Measurements from ENCODE around the gene DENND1B.

DENND1B gene

DNA sequence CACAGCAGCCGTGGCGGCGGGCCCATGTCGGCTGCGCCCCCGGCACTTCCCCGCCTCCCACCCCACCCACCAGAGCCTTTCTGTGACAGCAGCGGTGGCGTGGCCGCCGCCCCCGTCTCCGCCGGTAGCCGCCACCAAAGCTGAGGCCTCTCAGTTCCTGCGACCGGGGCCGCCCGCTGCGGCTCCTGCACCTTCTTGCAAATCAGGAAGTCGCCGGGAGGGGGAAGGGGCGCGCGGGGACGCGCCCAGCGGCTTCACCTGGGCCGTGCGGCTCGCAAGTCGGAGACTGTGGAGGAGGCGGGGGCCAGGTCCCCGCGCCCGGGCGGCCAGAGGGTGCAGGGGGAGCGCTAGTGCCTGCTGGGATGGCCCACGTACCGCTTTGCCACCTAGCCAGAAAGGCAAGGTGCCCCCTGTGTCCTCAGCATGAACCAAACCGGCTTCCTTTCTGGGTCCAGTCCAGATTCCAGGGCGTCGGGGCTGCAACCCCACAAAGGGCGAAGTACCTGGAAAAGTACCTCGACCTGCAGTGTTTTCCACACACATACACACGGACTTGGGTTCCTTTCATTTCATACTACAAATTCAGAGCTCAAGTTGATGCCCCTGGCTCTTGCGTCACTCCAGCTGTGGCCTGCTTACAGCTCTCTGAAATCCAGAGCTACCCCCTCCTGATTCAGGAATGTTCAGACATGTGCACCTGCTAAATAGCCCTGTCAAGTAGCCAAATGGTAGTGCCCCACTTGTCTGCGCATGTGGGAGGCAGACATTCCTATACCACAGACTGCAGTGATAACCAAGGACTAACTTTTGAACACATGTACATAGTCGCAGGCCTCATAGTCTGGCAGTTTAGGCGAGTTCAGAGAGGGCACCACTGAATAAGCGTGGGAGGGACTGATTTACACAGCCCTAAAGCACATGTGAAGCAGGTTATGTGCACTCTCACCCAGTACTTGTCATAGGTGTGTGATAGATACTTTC, at the start of gene DENND1B (continued):
- TF ChIP-seq BCL11B (tag by site-specific recombination; IDR thresholded peaks at IDR 0.05; ENCODE audit: low read depth) (0 out of 2 replicates have a peak, but pooled peaks have one; percentile 7), ZNF660 (tag by site-specific recombination; IDR thresholded peaks at IDR 0.05) (peak; percentile 86), ZNF777 (tag by site-specific recombination; IDR thresholded peaks at IDR 0.05; ENCODE audit: borderline replicate concordance) (no peak), KLF9 (tag by site-specific recombination; IDR thresholded peaks at IDR 0.05; ENCODE audit: low read depth) (peak; percentile 69; the same call in 1 of the 2 replicates), ZNF664 (tag by site-specific recombination; IDR thresholded peaks at IDR 0.05) (no peak), ZEB2 (tag by site-specific recombination; IDR thresholded peaks at IDR 0.05) (0 out of 2 replicates have a peak, but pooled peaks have one; percentile 59), ZBTB21 (tag by site-specific recombination; IDR thresholded peaks at IDR 0.05) (0 out of 2 replicates have a peak, but pooled peaks have one; percentile 22), ZNF792 (tag by site-specific recombination; IDR thresholded peaks at IDR 0.05) (no peak), ZNF416 (tag by site-specific recombination; IDR thresholded peaks at IDR 0.05) (no peak), GLIS1 (tag by site-specific recombination; IDR thresholded peaks at IDR 0.05) (peak; percentile 80), ZNF843 (tag by site-specific recombination; IDR thresholded peaks at IDR 0.05) (no peak), GLIS2 (tag by site-specific recombination; IDR thresholded peaks at IDR 0.05) (peak; percentile 64; the same call in 1 of the 2 replicates), ZNF600 (tag by site-specific recombination; IDR thresholded peaks at IDR 0.05) (0 out of 2 replicates have a peak, but pooled peaks have one; percentile 31), ZFHX2 (tag by site-specific recombination; conservative IDR thresholded peaks at IDR 0.05) (peak; percentile 95), ZNF350 (tag by site-specific recombination; IDR thresholded peaks at IDR 0.05) (no peak), ZNF610 (tag by site-specific recombination; IDR thresholded peaks at IDR 0.05; ENCODE audit: borderline replicate concordance) (no peak), ZBTB20 (tag by site-specific recombination; IDR thresholded peaks at IDR 0.05) (peak; percentile 99), ZNF2 (tag by site-specific recombination; IDR thresholded peaks at IDR 0.05) (peak; percentile 47; the same call in 1 of the 2 replicates), KLF16 (tag by site-specific recombination; IDR thresholded peaks at IDR 0.05) (peak; percentile 92), HOXA7 (CRISPR knock-in tag; IDR thresholded peaks at IDR 0.05; ENCODE audit: borderline replicate concordance) (no peak), ZNF140 (tag by site-specific recombination; IDR thresholded peaks at IDR 0.05) (no peak), ZNF76 (tag by site-specific recombination; IDR thresholded peaks at IDR 0.05; ENCODE audit: borderline replicate concordance, low read depth) (peak; percentile 59; the same call in 1 of the 2 replicates), FEZF1 (tag by site-specific recombination; IDR thresholded peaks at IDR 0.05) (no peak), OSR2 (tag by site-specific recombination; IDR thresholded peaks at IDR 0.05) (peak; percentile 90), ZNF10 (tag by site-specific recombination; IDR thresholded peaks at IDR 0.05) (peak; percentile 30; the same call in 1 of the 2 replicates), ZNF37A (tag by site-specific recombination; IDR thresholded peaks at IDR 0.05) (no peak), OVOL3 (tag by site-specific recombination; IDR thresholded peaks at IDR 0.05) (no peak)
- TF ChIP-seq, protein P1, sequence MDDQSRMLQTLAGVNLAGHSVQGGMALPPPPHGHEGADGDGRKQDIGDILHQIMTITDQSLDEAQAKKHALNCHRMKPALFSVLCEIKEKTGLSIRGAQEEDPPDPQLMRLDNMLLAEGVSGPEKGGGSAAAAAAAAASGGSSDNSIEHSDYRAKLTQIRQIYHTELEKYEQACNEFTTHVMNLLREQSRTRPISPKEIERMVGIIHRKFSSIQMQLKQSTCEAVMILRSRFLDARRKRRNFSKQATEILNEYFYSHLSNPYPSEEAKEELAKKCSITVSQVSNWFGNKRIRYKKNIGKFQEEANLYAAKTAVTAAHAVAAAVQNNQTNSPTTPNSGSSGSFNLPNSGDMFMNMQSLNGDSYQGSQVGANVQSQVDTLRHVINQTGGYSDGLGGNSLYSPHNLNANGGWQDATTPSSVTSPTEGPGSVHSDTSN (CRISPR knock-in tag; IDR thresholded peaks at IDR 0.05): no peak; the same call in 1 of the 2 replicates
- TF ChIP-seq, protein P2, sequence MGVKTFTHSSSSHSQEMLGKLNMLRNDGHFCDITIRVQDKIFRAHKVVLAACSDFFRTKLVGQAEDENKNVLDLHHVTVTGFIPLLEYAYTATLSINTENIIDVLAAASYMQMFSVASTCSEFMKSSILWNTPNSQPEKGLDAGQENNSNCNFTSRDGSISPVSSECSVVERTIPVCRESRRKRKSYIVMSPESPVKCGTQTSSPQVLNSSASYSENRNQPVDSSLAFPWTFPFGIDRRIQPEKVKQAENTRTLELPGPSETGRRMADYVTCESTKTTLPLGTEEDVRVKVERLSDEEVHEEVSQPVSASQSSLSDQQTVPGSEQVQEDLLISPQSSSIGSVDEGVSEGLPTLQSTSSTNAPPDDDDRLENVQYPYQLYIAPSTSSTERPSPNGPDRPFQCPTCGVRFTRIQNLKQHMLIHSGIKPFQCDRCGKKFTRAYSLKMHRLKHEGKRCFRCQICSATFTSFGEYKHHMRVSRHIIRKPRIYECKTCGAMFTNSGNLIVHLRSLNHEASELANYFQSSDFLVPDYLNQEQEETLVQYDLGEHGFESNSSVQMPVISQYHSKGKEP (tag by site-specific recombination; IDR thresholded peaks at IDR 0.05): peak; percentile 72; the same call in 1 of the 2 replicates
- TF ChIP-seq, protein P3, sequence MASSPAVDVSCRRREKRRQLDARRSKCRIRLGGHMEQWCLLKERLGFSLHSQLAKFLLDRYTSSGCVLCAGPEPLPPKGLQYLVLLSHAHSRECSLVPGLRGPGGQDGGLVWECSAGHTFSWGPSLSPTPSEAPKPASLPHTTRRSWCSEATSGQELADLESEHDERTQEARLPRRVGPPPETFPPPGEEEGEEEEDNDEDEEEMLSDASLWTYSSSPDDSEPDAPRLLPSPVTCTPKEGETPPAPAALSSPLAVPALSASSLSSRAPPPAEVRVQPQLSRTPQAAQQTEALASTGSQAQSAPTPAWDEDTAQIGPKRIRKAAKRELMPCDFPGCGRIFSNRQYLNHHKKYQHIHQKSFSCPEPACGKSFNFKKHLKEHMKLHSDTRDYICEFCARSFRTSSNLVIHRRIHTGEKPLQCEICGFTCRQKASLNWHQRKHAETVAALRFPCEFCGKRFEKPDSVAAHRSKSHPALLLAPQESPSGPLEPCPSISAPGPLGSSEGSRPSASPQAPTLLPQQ (tag by site-specific recombination; IDR thresholded peaks at IDR 0.05): peak; percentile 3
- TF ChIP-seq, protein P4, sequence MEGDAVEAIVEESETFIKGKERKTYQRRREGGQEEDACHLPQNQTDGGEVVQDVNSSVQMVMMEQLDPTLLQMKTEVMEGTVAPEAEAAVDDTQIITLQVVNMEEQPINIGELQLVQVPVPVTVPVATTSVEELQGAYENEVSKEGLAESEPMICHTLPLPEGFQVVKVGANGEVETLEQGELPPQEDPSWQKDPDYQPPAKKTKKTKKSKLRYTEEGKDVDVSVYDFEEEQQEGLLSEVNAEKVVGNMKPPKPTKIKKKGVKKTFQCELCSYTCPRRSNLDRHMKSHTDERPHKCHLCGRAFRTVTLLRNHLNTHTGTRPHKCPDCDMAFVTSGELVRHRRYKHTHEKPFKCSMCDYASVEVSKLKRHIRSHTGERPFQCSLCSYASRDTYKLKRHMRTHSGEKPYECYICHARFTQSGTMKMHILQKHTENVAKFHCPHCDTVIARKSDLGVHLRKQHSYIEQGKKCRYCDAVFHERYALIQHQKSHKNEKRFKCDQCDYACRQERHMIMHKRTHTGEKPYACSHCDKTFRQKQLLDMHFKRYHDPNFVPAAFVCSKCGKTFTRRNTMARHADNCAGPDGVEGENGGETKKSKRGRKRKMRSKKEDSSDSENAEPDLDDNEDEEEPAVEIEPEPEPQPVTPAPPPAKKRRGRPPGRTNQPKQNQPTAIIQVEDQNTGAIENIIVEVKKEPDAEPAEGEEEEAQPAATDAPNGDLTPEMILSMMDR (tag by site-specific recombination; IDR thresholded peaks at IDR 0.05): peak; percentile 73
- TF ChIP-seq, protein P5, sequence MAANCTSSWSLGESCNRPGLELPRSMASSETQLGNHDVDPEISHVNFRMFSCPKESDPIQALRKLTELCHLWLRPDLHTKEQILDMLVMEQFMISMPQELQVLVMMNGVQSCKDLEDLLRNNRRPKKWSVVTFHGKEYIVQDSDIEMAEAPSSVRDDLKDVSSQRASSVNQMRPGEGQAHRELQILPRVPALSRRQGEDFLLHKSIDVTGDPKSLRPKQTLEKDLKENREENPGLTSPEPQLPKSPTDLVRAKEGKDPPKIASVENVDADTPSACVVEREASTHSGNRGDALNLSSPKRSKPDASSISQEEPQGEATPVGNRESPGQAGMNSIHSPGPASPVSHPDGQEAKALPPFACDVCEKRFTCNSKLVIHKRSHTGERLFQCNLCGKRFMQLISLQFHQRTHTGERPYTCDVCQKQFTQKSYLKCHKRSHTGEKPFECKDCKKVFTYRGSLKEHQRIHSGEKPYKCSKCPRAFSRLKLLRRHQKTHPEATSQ (tag by site-specific recombination; IDR thresholded peaks at IDR 0.05): no peak
